Activated naive CD4-positive, alpha-beta T cell treated with anti-CD3 and anti-CD28 coated beads, Interleukin-2, amount 10 ng/mL, durations not matched to agents 7 days and 5 days (primary cell): ENCODE results near the gene KCNJ11.

ENCODE experiments used
- CTCF ChIA-PET: fragments of 350-600 bp; sonication (Branson Sonifier 250); formaldehyde crosslinking; loops from one replicate; lab custom pipeline; 2021; ENCODE audit warnings: antibody characterized with exemption; lab: Charles Lee
- DNase-seq: peaks from one replicate; pipeline ENCODE4 v3.0.0-alpha.2; 2020
- H3K27ac Mint-ChIP-seq: one replicate; pipeline ENCODE4 v1.8.0; 2021; ENCODE audit warnings: mild to moderate bottlenecking, moderate library complexity, mixed read lengths
- H3K27me3 Mint-ChIP-seq: one replicate; pipeline ENCODE4 v1.8.0; 2021; ENCODE audit warnings: mild to moderate bottlenecking, mixed read lengths
- H3K36me3 Mint-ChIP-seq: one replicate; pipeline ENCODE4 v1.8.0; 2021; ENCODE audit warnings: mixed read lengths
- H3K4me1 Mint-ChIP-seq: one replicate; pipeline ENCODE4 v1.8.0; 2021; ENCODE audit warnings: mixed read lengths
- H3K4me3 Mint-ChIP-seq: one replicate; pipeline ENCODE4 v1.8.0; 2021; ENCODE audit warnings: mild to moderate bottlenecking, moderate library complexity, mixed read lengths
- H3K9me3 Mint-ChIP-seq: one replicate; pipeline ENCODE4 v1.8.0; 2021; ENCODE audit warnings: mixed read lengths

KCNJ11 gene

GRCh38 chr11:17414992-17415391 is 26.5 kb upstream of the KCNJ11 start:
- DNase-seq = no peak
- Mint-ChIP-seq H3K4me1 (peaks cover 51% of the 10 kb centered on the region), H3K4me3 (no peak overlapping the region), H3K27me3 (peaks cover 78% of the 10 kb centered on the region), H3K9me3 (no peaks in the 10 kb centered on the region), H3K27ac (peak overlapping the region; percentile 86), H3K36me3 (no peaks in the 10 kb centered on the region)
- CTCF ChIA-PET = interaction anchor here (1.0 kb wide), 1 partner anchor 9 kb away, joined by 3 read pairs; no protein-coding TSS in a partner anchor

- Mint-ChIP-seq H3K36me3 (no peaks in the 10 kb centered on the region), H3K27me3 (peaks cover 71% of the 10 kb centered on the region), H3K4me3 (no peak overlapping the region)
Observed at GRCh38 chr11:17414317-17414737, 25.9 kb upstream of the KCNJ11 start.

GRCh38 chr11:17413414-17414316 is 25.2 kb upstream of the KCNJ11 start:
- H3K4me1 Mint-ChIP-seq = peaks cover 51% of the 10 kb centered on the region
- CTCF ChIA-PET = interaction anchor here (1.0 to 2.4 kb wide), 5 partner anchors 10 to 91 kb away, joined by 3 to 6 read pairs (median 4); no protein-coding TSS in a partner anchor
- H3K27ac Mint-ChIP-seq = peak overlapping the region; percentile 86
- no peaks in the 10 kb centered on the region for H3K9me3 Mint-ChIP-seq
- H3K36me3 Mint-ChIP-seq = no peaks in the 10 kb centered on the region
- H3K27me3 Mint-ChIP-seq = peaks cover 66% of the 10 kb centered on the region
- no peak overlapping the region for H3K4me3 Mint-ChIP-seq
- no peak for DNase-seq

More at GRCh38 chr11:17414317-17414737, 25.9 kb upstream of the KCNJ11 start:
- Mint-ChIP-seq H3K9me3 (no peaks in the 10 kb centered on the region), H3K27ac (peak overlapping the region; percentile 86), H3K4me1 (peaks cover 51% of the 10 kb centered on the region)
- DNase-seq = peak; percentile 61
- CTCF ChIA-PET = interaction anchor here (1.0 to 2.4 kb wide), 2 partner anchors 9 to 28 kb away, joined by 3 to 6 read pairs; no protein-coding TSS in a partner anchor

- H3K4me3 Mint-ChIP-seq = no peak overlapping the region
- CTCF ChIA-PET = interaction anchor here (0.9 to 2.4 kb wide), 5 partner anchors 18 to 92 kb away, joined by 3 to 6 read pairs (median 4); no protein-coding TSS in a partner anchor
Observed at GRCh38 chr11:17412488-17413180, 24.2 kb upstream of the KCNJ11 start.

GRCh38 chr11:17411418-17411817 is 23.0 kb upstream of the KCNJ11 start:
- Mint-ChIP-seq H3K4me1 (peaks cover 48% of the 10 kb centered on the region), H3K27ac (no peak overlapping the region), H3K27me3 (peaks cover 65% of the 10 kb centered on the region), H3K9me3 (no peaks in the 10 kb centered on the region), H3K36me3 (no peaks in the 10 kb centered on the region), H3K4me3 (no peak overlapping the region)
- CTCF ChIA-PET = no interaction called here
- DNase-seq = no peak

More at GRCh38 chr11:17412488-17413180, 24.2 kb upstream of the KCNJ11 start:
- peaks cover 68% of the 10 kb centered on the region for H3K27me3 Mint-ChIP-seq
- H3K4me1 Mint-ChIP-seq = peaks cover 51% of the 10 kb centered on the region
- no peaks in the 10 kb centered on the region for H3K36me3 Mint-ChIP-seq
- no peaks in the 10 kb centered on the region for H3K9me3 Mint-ChIP-seq
- DNase-seq = no peak
- H3K27ac Mint-ChIP-seq = no peak overlapping the region

- Mint-ChIP-seq H3K27ac (no peak overlapping the region), H3K36me3 (no peaks in the 10 kb centered on the region), H3K4me1 (peaks cover 44% of the 10 kb centered on the region), H3K27me3 (peaks cover 60% of the 10 kb centered on the region), H3K4me3 (no peak overlapping the region), H3K9me3 (no peaks in the 10 kb centered on the region)
- no peak for DNase-seq
- CTCF ChIA-PET = no interaction called here
Observed at GRCh38 chr11:17410606-17411379, 22.3 kb upstream of the KCNJ11 start.

GRCh38 chr11:17408641-17409040 is 20.2 kb upstream of the KCNJ11 start:
- no peaks in the 10 kb centered on the region for H3K36me3 Mint-ChIP-seq
- no peak overlapping the region for H3K27ac Mint-ChIP-seq
- DNase-seq = no peak
- peaks cover 30% of the 10 kb centered on the region for H3K4me1 Mint-ChIP-seq
- H3K9me3 Mint-ChIP-seq = no peaks in the 10 kb centered on the region
- CTCF ChIA-PET = no interaction called here
- H3K4me3 Mint-ChIP-seq = no peak overlapping the region
- H3K27me3 Mint-ChIP-seq = peaks cover 48% of the 10 kb centered on the region

- DNase-seq = no peak
- CTCF ChIA-PET = interaction anchor here (0.7 kb wide), 1 partner anchor 191 kb away, joined by 3 read pairs; no protein-coding TSS in a partner anchor
- Mint-ChIP-seq H3K4me3 (no peak overlapping the region), H3K27ac (no peak overlapping the region), H3K4me1 (peaks cover 25% of the 10 kb centered on the region), H3K9me3 (no peaks in the 10 kb centered on the region), H3K27me3 (peaks cover 43% of the 10 kb centered on the region), H3K36me3 (no peaks in the 10 kb centered on the region)
Observed at GRCh38 chr11:17408026-17408425, 19.6 kb upstream of the KCNJ11 start.

- H3K27ac Mint-ChIP-seq = no peak overlapping the region
- H3K9me3 Mint-ChIP-seq = no peaks in the 10 kb centered on the region
- H3K36me3 Mint-ChIP-seq = no peaks in the 10 kb centered on the region
- H3K4me3 Mint-ChIP-seq = no peak overlapping the region
- no peak for DNase-seq
- CTCF ChIA-PET = interaction anchor here (0.7 kb wide), 1 partner anchor 191 kb away, joined by 3 read pairs; no protein-coding TSS in a partner anchor
- H3K4me1 Mint-ChIP-seq = peaks cover 21% of the 10 kb centered on the region
- H3K27me3 Mint-ChIP-seq = peaks cover 42% of the 10 kb centered on the region
Observed at GRCh38 chr11:17407575-17407974, 19.1 kb upstream of the KCNJ11 start.

GRCh38 chr11:17406818-17407149 is 18.3 kb upstream of the KCNJ11 start:
- no peak for DNase-seq
- no peak overlapping the region for H3K4me3 Mint-ChIP-seq
- no peaks in the 10 kb centered on the region for H3K36me3 Mint-ChIP-seq
- H3K9me3 Mint-ChIP-seq = no peaks in the 10 kb centered on the region
- no peak overlapping the region for H3K27ac Mint-ChIP-seq
- CTCF ChIA-PET = interaction anchor here (1.1 kb wide), 1 partner anchor 121 kb away, joined by 3 read pairs; no protein-coding TSS in a partner anchor
- peaks cover 46% of the 10 kb centered on the region for H3K27me3 Mint-ChIP-seq
- peaks cover 16% of the 10 kb centered on the region for H3K4me1 Mint-ChIP-seq

- H3K27ac Mint-ChIP-seq = no peak overlapping the region
- no peaks in the 10 kb centered on the region for H3K36me3 Mint-ChIP-seq
- DNase-seq = no peak
- peaks cover 42% of the 10 kb centered on the region for H3K27me3 Mint-ChIP-seq
- no peaks in the 10 kb centered on the region for H3K9me3 Mint-ChIP-seq
- no peak overlapping the region for H3K4me3 Mint-ChIP-seq
- peaks cover 12% of the 10 kb centered on the region for H3K4me1 Mint-ChIP-seq
- CTCF ChIA-PET = interaction anchor here (0.7 to 1.1 kb wide), 3 partner anchors 22 to 122 kb away, joined by 3 to 4 read pairs (median 3); no protein-coding TSS in a partner anchor
Observed at GRCh38 chr11:17406082-17406817, 17.8 kb upstream of the KCNJ11 start.

GRCh38 chr11:17405232-17406005 is 17.0 kb upstream of the KCNJ11 start:
- CTCF ChIA-PET = interaction anchor here (1.0 to 1.1 kb wide), 2 partner anchors 21 to 123 kb away, joined by 3 to 4 read pairs; no protein-coding TSS in a partner anchor
- peaks cover 38% of the 10 kb centered on the region for H3K27me3 Mint-ChIP-seq

More at GRCh38 chr11:17405232-17406005, 17.0 kb upstream of the KCNJ11 start:
- Mint-ChIP-seq H3K36me3 (no peaks in the 10 kb centered on the region), H3K27ac (no peak overlapping the region), H3K4me3 (no peak overlapping the region), H3K9me3 (no peaks in the 10 kb centered on the region), H3K4me1 (peaks cover 9% of the 10 kb centered on the region)
- DNase-seq = no peak
